Smooth muscle cell (in vitro differentiated cells): ENCODE data around the gene ZNF248. TPM values are rescaled to one million over a fixed set of nuclear protein-coding genes. Genes with fewer than 3 reads are reported as not detected.

Source experiments
- DNase-seq: peaks from one replicate; lab custom pipeline; 2025; ENCODE audit not compliant: unreplicated experiment; lab: John Stamatoyannopoulos, UW
- H2AFZ ChIP-seq: fragments of 200-600 bp; sonication (generic); 2 replicates; pipeline ENCODE4 v1.6.0; 2016; ENCODE audit warnings: antibody characterized with exemption, low read depth, mild to moderate bottlenecking
- H3F3A ChIP-seq: fragments of 200-600 bp; sonication (generic); 2 replicates; pipeline ENCODE4 v1.6.0; 2017; ENCODE audit warnings: antibody characterized with exemption, low read depth
- H3K27ac ChIP-seq: fragments of 200-600 bp; sonication (generic); 2 replicates; pipeline ENCODE4 v1.5.1; 2016; ENCODE audit warnings: low read depth, mild to moderate bottlenecking
- H3K27me3 ChIP-seq: fragments of 200-600 bp; sonication (generic); 2 replicates; pipeline ENCODE4 v1.6.1; 2016; ENCODE audit warnings: low read depth, mild to moderate bottlenecking
- H3K36me3 ChIP-seq: fragments of 200-600 bp; sonication (generic); 2 replicates; pipeline ENCODE4 v1.5.1; 2016; ENCODE audit warnings: low read depth
- H3K4me1 ChIP-seq: fragments of 200-600 bp; sonication (generic); 2 replicates; pipeline ENCODE4 v1.5.1; 2016; ENCODE audit warnings: low read depth
- H3K4me2 ChIP-seq: fragments of 200-600 bp; sonication (generic); 2 replicates; pipeline ENCODE4 v1.6.0; 2016; ENCODE audit warnings: mild to moderate bottlenecking
- H3K4me3 ChIP-seq: fragments of 200-600 bp; sonication (generic); 2 replicates; pipeline ENCODE4 v1.5.1; 2016; ENCODE audit warnings: mild to moderate bottlenecking
- H3K79me2 ChIP-seq: fragments of 200-600 bp; sonication (generic); 2 replicates; pipeline ENCODE4 v1.6.0; 2016; ENCODE audit warnings: low read depth, mild to moderate bottlenecking
- H3K9ac ChIP-seq: fragments of 200-600 bp; sonication (generic); 2 replicates; pipeline ENCODE4 v1.6.0; 2016; ENCODE audit warnings: low read depth
- H3K9me3 ChIP-seq: fragments of 200-600 bp; sonication (generic); replicated peaks from 2 replicates; pipeline ENCODE4 v1.5.1; 2016; ENCODE audit warnings: low read depth
- H4K20me1 ChIP-seq: fragments of 200-600 bp; sonication (generic); 2 replicates; pipeline ENCODE4 v1.6.0; 2016; ENCODE audit warnings: low read depth
- WGBS: methylation state at CpG from one replicate; pipeline ENCODE4 v1.1.7; 2016; ENCODE audit warnings: low lambda C conversion rate; 5-methylcytosine and 5-hydroxymethylcytosine counted together
- polyA plus RNA-seq: library from polyadenylated mRNA; unstranded; fragments of >200 nt; fragmentation: Nextera tagmentation; extraction: Ambion mirVana; gene quantifications from 2 replicates; pipeline ENCODE4 v1.2.1, GENCODE V29; 2016
- total RNA-seq: library from RNA; depleted of rRNA; stranded (reverse); fragments of >200 nt; gene quantifications from 2 replicates; pipeline ENCODE4 v1.2.3, GENCODE V29; 2014
- TF ChIP-seq, protein P1 (sequence below): fragments of 200-600 bp; sonication (generic); IDR thresholded peaks from 2 replicates; pipeline ENCODE4 v1.5.1; 2017; ENCODE audit warnings: borderline replicate concordance, mild to moderate bottlenecking, antibody characterized with exemption; ENCODE audit not compliant: insufficient read depth, poor library complexity, severe bottlenecking

The ZNF248 gene
- total and polyA plus RNA-seq, 2 experiments from 2014 or later = not detected

GRCh38 chr10:37737336-37737735 lies 120.1 kb downstream of the ZNF248 start:
- Histone ChIP-seq H3K27me3 (no peaks in the 10 kb centered on the region), H4K20me1 (no peaks in the 10 kb centered on the region), H3K9me3 (peaks cover 3% of the 10 kb centered on the region), H3K4me2 (no peak overlapping the region), H3K9ac (no peak overlapping the region), H3K79me2 (no peaks in the 10 kb centered on the region), H3K27ac (no peak overlapping the region), H3K4me1 (no peaks in the 10 kb centered on the region), H3F3A (no peaks in the 10 kb centered on the region), H3K36me3 (no peaks in the 10 kb centered on the region), H3K4me3 (no peak overlapping the region), H2AFZ (no peak overlapping the region)
- WGBS = 72% methylated on average over 15 of the region's 15 CpGs
- TF ChIP-seq, protein P1, sequence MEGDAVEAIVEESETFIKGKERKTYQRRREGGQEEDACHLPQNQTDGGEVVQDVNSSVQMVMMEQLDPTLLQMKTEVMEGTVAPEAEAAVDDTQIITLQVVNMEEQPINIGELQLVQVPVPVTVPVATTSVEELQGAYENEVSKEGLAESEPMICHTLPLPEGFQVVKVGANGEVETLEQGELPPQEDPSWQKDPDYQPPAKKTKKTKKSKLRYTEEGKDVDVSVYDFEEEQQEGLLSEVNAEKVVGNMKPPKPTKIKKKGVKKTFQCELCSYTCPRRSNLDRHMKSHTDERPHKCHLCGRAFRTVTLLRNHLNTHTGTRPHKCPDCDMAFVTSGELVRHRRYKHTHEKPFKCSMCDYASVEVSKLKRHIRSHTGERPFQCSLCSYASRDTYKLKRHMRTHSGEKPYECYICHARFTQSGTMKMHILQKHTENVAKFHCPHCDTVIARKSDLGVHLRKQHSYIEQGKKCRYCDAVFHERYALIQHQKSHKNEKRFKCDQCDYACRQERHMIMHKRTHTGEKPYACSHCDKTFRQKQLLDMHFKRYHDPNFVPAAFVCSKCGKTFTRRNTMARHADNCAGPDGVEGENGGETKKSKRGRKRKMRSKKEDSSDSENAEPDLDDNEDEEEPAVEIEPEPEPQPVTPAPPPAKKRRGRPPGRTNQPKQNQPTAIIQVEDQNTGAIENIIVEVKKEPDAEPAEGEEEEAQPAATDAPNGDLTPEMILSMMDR = no peak
- no peak for DNase-seq

- H3K9ac ChIP-seq = no peak overlapping the region
- peaks cover 13% of the 10 kb centered on the region for H3K9me3 ChIP-seq
Observed at GRCh38 chr10:37736120-37736519, 121.3 kb downstream of the ZNF248 start.

DNA sequence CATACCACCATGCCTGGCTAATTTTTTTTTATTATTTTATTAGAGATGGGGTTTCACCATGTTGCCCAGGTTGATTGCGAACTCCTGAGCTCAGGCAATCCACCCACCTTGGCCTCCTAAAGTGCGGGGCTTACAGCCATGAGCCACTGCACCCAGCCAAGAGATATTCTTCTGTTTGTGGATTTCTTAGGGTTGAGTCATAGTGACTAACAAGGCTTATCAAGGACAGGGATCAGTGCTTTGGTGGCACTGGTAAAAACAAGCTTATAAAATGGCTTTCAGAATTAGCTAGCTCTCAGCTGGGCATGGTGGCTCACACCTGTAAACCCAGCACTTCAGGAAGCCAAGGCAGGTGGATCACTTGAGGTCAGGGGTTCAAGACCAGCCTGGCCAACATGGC lies 122.4 kb downstream of the ZNF248 start:
- Histone ChIP-seq H3K4me3 (no peak overlapping the region), H3K79me2 (no peaks in the 10 kb centered on the region)
- no peak for DNase-seq

More at GRCh38 chr10:37736120-37736519, 121.3 kb downstream of the ZNF248 start:
- no peak for DNase-seq
- Histone ChIP-seq H3K4me3 (no peak overlapping the region), H3K4me1 (no peaks in the 10 kb centered on the region), H3K27me3 (no peaks in the 10 kb centered on the region), H3K27ac (no peak overlapping the region), H2AFZ (no peak overlapping the region), H4K20me1 (no peaks in the 10 kb centered on the region), H3K79me2 (no peaks in the 10 kb centered on the region), H3K36me3 (no peaks in the 10 kb centered on the region), H3K4me2 (no peak overlapping the region), H3F3A (no peaks in the 10 kb centered on the region)
- WGBS = 63% methylated on average over 1 of the region's 1 CpG
- TF ChIP-seq, protein P1 = no peak

More for the DNA sequence above, 122.4 kb downstream of the ZNF248 start:
- H3K27ac ChIP-seq = no peak overlapping the region
- no peaks in the 10 kb centered on the region for H3K4me1 ChIP-seq
- peaks cover 13% of the 10 kb centered on the region for H3K9me3 ChIP-seq
- H3K36me3 ChIP-seq = no peaks in the 10 kb centered on the region
- no peak overlapping the region for H3K4me2 ChIP-seq
- no peaks in the 10 kb centered on the region for H3K27me3 ChIP-seq
- H2AFZ ChIP-seq = no peak overlapping the region
- no peaks in the 10 kb centered on the region for H3F3A ChIP-seq
- H4K20me1 ChIP-seq = no peaks in the 10 kb centered on the region
- H3K9ac ChIP-seq = no peak overlapping the region
- TF ChIP-seq, protein P1 = no peak
- WGBS = 87% methylated on average over 2 of the region's 2 CpGs

Other genes with a start within 250 kb of the ZNF248 start
- gene ZNF25, start 119.0 kb upstream of the ZNF248 start, total RNA-seq = 6.9 and 12.6 TPM in 2 replicates
- 3.6 and 3.8 TPM in 2 replicates for gene ZNF25, start 119.0 kb upstream of the ZNF248 start, polyA plus RNA-seq
- gene ZNF33A, start 153.1 kb upstream of the ZNF248 start, total RNA-seq = 8.5 and 9.2 TPM in 2 replicates
- gene ZNF33A, start 153.1 kb upstream of the ZNF248 start, polyA plus RNA-seq = 1.4 and 3.6 TPM in 2 replicates
- gene ZNF37A, start 236.7 kb upstream of the ZNF248 start, total RNA-seq = 7.1 and 30.3 TPM in 2 replicates
- 1.9 and 3.2 TPM in 2 replicates for gene ZNF37A, start 236.7 kb upstream of the ZNF248 start, polyA plus RNA-seq